ENCODE data around the gene STYXL1. TPM values are rescaled to one million over a fixed set of nuclear protein-coding genes. Genes with fewer than 3 reads are reported as not detected.
"Not testable (repeated sequence)": the region's sequence is repeated elsewhere in the genome, so short reads cannot be mapped to it uniquely, and the experiment has no call there.

The STYXL1 gene
- total RNA-seq, 4 donors from 2014 or later: 33.4 to 63.9 (median 42.2) TPM

DNA sequence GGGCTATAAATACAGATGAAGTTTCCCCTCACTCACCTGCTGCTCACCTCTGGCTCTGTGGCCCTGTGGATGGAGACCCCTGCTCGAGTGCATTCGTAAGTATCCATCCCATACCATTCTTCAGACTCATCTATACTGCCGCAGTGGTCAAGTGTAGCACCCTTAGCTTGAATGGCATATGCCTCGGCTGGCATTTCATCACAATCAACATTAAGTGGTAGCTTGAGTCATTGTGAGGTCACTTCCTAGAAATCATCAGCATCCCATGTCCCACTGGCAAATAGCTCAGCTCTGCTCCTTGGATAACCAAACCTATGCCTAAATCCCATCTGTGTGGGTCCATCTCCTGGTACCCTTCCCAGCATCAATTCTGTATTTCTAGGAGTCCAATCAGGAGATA, 38.3 kb upstream of the STYXL1 start:
- intact Hi-C loops (cut with DNase I; ENCODE audit: low total_unique reads): no loop called here
- no peak overlapping the region for H3K4me3 ChIP-seq (ENCODE audit: low read depth, poor library complexity, severe bottlenecking)
- no peak for DNase-seq (ENCODE audit: low spot score in 2 of 2)
- no peak for TF ChIP-seq CTCF (IDR thresholded peaks at IDR 0.05)
- no peak for TF ChIP-seq POLR2A (IDR thresholded peaks at IDR 0.05)
- WGBS, 2 donors: 89 to 97% methylated on average over 4 of the region's 4 CpGs

DNA sequence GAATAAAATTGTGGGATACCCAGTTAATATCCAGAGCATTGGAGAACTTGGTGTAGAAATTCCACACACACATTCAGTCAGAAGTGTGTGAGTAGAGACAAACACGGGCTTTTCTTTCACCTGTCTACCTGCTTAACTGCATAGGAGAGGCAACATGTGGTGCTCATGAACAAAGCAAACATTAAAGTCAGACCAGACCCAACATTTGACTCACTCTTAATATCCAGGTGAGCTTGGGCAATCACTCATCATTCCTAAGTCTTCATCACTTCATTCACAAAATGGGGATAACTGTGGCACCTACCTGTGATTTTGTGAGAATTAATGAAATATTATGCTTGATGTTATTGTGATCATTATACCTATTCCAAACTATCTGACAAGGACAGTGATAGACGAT, 36.3 kb upstream of the STYXL1 start:
- DNase-seq (ENCODE audit: low spot score in 2 of 2); H3K4me3 ChIP-seq (ENCODE audit: low read depth, poor library complexity, severe bottlenecking); intact Hi-C loops (cut with DNase I; ENCODE audit: low total_unique reads): not testable (repeated sequence)
- WGBS, 2 donors: 63 to 86% methylated on average over 2 of the region's 2 CpGs

- H3K4me3 ChIP-seq (ENCODE audit: low read depth, poor library complexity, severe bottlenecking): no peak overlapping the region
- intact Hi-C loops (cut with DNase I; ENCODE audit: low total_unique reads): no loop called here
- WGBS, 2 donors: 66 to 81% methylated on average over 5 of the region's 5 CpGs
- no peak for TF ChIP-seq POLR2A (IDR thresholded peaks at IDR 0.05)
- no peak for TF ChIP-seq CTCF (IDR thresholded peaks at IDR 0.05)
- DNase-seq (ENCODE audit: low spot score in 2 of 2): no peak
These were observed 32.4 kb upstream of the STYXL1 start for GRCh38 chr7:76080204-76080603.

DNA sequence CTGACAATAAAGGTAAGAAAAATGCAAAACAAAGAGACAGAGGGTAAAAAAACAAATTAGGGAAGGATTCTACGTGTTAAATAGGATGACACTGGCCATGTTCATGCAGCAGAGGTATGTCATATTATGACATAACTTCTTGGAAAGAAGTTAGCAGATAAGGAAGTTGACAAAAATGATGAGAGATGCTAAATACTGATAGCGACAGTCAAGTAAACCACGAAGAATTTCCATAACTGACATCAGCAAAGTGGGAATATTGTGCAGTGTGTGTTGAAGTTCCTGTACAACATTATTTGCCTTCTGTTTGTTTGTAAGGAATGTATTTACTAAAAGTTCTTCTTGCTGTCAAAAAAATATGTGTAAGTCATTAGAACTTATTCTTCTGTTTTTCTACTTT, 29.6 kb upstream of the STYXL1 start:
- DNase-seq (ENCODE audit: low spot score in 2 of 2): no peak
- TF ChIP-seq CTCF (IDR thresholded peaks at IDR 0.05) (no peak), POLR2A (IDR thresholded peaks at IDR 0.05) (no peak)
- H3K4me3 ChIP-seq (ENCODE audit: low read depth, poor library complexity, severe bottlenecking): no peak overlapping the region
- intact Hi-C loops (cut with DNase I; ENCODE audit: low total_unique reads): no loop called here
- 31 to 33% methylated on average over 3 of the region's 3 CpGs for WGBS, 2 donors

GRCh38 chr7:76076995-76077394, 29.2 kb upstream of the STYXL1 start:
- no peak overlapping the region for H3K4me3 ChIP-seq (ENCODE audit: low read depth, poor library complexity, severe bottlenecking)
- TF ChIP-seq POLR2A (IDR thresholded peaks at IDR 0.05): no peak
- no peak for DNase-seq (ENCODE audit: low spot score in 2 of 2)
- 82% methylated on average over 6 of the region's 6 CpGs for WGBS, 2 donors
- intact Hi-C loops (cut with DNase I; ENCODE audit: low total_unique reads): no loop called here

- intact Hi-C loops (cut with DNase I; ENCODE audit: low total_unique reads): no loop called here
- TF ChIP-seq CTCF (IDR thresholded peaks at IDR 0.05): no peak
- TF ChIP-seq POLR2A (IDR thresholded peaks at IDR 0.05): no peak
- 89 to 93% methylated on average over 4 of the region's 4 CpGs for WGBS, 2 donors
These were observed 27.2 kb upstream of the STYXL1 start for GRCh38 chr7:76074972-76075370.

DNA sequence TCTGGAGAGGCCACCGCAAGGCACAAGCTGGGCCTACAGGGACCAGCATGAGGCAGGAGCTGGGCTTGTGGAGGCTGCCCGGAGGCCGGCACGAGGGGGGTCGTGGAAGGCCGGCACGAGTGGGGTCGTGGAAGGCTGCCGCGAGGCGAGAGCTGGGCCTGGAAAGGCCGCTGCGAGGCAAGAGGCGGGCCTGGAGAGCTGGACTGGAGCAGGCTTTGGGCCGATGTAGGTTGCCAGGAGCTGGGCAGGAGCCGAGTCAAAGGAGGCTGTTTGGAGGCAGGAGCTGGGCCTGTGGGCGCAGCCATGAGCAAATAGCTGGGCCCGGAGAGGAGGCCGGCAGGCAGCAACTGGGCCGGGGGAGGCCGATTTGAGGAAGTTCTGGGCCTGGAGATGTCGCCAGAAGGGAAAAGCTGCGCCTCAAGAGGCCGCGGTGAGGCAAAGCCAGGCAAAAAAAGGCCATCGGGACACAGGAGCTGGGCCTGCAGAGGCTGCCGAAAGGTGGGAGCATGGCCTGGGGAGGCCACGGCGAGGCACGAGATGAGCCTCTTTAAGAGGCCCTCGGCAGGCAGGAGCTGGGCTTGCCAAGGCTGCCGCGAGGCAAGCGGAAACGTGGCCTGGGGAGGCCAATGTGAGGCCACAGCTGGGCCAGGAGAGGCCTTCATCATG, 26.6 kb upstream of the STYXL1 start:
- 95 to 96% methylated on average over 35 of the region's 35 CpGs for WGBS, 2 donors
- no peak for DNase-seq (ENCODE audit: low spot score in 2 of 2)
- no peak overlapping the region for H3K4me3 ChIP-seq (ENCODE audit: low read depth, poor library complexity, severe bottlenecking)
- intact Hi-C loops (cut with DNase I; ENCODE audit: low total_unique reads): no loop called here
- no peak for TF ChIP-seq CTCF (IDR thresholded peaks at IDR 0.05)
- TF ChIP-seq POLR2A (IDR thresholded peaks at IDR 0.05): no peak

More at GRCh38 chr7:76074972-76075370, 27.2 kb upstream of the STYXL1 start:
- H3K4me3 ChIP-seq (ENCODE audit: low read depth, poor library complexity, severe bottlenecking): no peak overlapping the region
- no peak for DNase-seq (ENCODE audit: low spot score in 2 of 2)
